GM21786 (cell line): Measurements from ENCODE around the gene HMCN1.

Experiments used
- ATAC-seq: cut with Tn5 transposase; IDR thresholded peaks from one replicate; pipeline ENCODE4 v1.9.1; 2021; ENCODE audit not compliant: unreplicated experiment

Gene HMCN1

DNA sequence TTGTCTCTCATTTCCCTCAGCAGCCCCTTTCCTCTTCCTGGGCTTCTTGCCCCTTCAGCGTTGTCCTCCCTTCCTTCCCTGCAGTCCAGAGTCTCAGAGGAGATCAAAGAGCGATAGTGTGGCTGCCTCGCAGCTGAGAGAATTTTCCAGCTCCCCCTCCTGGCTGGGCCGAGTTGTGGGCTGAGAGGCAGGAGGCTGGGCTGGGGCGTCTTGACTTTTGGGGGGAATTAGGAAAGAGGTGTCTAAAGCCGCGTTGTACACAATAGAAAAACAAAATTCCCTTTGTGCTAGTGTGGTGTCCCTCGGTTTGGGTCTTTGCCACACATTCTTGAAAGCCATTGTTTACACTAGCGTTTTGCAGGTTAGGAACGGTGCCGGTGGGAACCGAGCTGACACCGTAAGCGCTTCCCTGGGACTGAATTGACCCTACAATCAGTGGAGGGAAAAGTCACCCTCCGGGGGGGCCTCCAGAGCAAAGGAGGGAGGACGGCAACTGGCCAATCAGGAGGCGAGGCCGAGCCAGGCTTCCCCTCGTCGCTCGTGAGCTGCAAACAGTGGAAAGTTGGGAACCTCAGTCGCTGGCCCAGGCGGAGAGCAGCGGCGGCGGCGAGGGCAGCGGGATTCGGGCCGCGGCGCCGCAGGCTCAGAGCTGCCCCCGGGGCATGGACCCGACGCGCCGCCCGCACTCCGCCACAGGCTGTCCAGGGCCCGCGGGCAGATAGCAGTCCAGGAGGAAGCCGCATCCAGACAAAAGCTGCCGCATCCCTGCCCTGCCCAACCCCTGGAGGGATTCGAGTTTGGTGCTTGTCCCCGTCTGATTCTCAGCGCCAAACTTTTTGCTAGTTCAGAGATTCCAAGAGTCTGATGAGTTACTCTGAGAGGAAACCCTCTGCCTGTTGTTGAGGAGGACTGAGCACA, at the start of gene HMCN1:
Gene HMCN1 (plus strand): TSS at position 574 of the 918 bp plus-strand sequence. CDS start 389 bp downstream, outside the sequence.
- ATAC-seq: no peak

DNA sequence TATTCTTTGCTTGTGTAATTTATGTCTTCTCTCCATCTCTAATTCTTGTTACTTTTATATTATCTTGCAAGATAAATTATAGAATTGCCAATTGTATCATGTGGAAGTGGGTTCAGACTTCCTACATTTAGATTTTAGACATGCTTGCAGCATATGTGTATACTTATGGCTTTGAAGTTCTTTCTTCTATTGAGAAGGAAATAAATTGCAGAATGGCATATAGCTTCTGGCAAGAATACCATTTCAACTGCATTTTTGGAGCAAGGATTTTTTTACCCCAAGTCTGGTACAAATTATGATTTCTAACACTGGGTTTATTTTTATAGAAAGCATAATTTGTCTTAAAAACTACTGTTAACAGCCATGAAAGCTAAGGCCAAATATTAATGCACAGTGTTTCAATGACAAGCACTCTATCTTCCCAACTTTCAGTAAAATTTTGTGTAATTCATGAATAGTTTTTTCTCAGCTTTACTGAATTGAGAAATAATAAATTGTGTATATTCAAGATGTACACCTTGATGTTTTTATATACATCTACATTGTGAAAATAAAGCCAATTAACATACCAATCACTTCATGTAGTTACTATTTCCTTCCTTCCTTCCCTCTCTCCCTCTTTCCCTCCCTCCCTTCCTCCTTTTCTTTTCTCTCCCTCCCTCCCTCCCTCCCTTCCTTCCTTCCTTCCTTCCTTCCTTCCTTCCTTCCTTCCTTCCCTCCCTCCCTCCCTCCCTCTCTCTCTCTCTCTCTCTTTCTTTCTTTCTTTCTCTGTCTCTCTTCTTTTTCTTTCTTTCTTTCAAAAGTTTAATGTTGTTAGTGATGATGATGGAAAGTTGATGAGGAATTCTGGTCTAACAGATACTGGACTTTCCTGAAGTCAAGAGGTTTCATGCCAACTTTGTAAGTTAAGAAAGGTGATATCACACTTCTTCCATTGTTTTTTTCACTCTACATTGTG, 47.1 kb upstream of the HMCN1 start:
- ATAC-seq: no peak

DNA sequence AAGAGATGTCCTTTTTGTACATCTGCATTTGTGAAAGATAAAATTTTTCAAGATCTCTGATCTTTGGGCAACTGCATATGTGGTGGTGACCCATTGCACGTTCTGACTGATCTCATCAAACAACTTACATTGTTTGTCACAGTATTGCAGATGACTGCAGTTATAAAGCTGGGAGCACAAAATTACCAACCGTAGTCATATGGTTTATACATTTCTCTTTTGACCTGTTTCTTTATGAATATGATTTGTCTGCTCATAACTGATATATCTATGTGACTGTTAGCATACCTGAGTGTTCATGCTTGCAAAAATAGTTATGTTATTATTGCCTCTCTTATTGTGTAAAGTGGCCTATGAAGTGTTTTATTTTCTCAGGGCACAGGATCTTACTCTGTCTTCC, 43.7 kb upstream of the HMCN1 start:
- no peak for ATAC-seq

DNA sequence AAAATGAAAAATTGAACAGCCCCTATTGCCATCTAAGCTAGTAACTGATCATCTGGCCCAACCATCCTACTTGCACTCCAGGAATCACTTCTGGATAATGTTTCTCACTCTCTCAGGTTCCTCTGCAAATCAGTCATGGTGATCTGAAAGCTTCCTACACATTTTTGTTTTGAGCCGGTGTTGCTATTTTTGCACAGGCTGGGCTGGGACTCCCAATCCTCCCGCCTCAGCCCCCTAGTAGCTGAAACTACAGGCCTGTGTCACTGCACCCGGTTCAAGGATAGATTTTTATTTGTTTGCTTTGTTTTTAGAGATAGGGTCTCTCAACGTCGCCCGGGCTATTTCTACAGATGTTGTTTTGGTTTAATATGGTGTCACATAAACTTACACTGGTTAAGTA, 40.5 kb upstream of the HMCN1 start:
- ATAC-seq: no peak

DNA sequence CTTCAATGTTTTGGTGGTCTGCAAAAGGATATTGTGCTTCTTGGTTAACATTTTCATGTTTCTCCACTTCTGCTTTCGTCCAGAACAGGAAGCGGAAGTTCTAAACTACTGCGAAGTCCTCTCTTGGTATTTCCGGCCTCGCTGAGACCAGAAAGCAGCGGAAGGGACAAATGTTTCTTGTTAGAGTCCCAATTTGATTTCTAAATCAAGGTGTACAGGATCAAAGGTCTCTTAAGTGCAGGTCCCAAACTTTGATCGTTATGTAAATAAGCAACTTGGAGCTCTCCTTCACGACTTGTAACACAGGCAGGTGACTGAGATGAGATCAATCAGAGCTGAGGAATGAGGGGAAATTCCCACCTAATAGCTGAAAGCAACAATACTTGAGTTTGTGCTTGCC, 40.1 kb upstream of the HMCN1 start:
- peak; percentile 93 for ATAC-seq

DNA sequence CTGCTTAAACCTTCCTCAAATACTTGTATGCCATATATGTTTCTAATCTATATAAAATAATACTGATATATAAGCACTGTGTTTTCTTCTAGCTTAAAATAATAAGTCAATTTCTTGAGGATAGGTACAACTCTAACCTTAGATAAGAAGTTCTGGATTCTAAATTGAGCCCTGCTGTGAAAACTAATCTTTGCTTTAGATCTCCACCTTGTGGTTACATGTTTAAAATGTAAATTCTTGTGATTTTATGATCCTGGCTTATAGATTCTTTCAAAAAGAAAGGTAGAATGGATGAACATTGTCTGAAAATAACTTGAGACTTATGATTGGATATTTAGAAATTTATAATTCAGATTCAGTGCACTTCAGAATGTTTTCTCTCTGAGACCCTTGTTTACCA, 38.9 kb upstream of the HMCN1 start:
- ATAC-seq: no peak

DNA sequence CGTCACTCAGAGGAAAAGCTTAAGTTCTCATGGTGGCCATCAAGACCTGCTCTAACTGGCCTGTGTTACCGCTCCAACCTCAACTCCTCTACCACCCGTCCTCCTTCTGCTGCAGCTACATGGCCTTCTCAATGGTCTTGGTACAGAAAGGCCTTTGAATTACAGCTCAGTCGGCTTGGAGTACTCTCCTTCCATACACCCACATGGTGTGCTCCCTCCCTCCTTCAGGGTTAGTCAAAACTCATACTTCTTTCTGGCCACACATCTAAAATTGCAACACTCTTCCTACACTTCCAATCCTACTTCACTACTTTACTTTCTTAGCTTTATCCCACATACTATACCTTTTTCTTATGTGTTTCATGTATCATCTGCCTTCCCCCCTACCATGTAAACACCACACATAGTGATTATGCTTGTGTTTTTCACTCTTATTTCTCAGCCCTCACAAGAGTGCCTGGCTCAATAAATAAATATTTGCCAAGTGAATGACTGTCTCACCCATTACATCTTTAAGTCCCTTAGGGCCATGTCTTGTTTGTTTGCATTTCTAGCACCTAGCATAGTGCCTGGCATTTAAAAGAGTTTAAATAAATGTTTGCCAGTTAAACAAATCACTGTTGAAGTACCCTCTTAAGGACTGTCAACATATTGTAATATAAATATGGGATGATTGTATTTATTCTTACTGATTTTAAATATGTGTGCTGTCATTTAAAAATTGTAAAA, 37.6 kb upstream of the HMCN1 start:
- no peak for ATAC-seq

DNA sequence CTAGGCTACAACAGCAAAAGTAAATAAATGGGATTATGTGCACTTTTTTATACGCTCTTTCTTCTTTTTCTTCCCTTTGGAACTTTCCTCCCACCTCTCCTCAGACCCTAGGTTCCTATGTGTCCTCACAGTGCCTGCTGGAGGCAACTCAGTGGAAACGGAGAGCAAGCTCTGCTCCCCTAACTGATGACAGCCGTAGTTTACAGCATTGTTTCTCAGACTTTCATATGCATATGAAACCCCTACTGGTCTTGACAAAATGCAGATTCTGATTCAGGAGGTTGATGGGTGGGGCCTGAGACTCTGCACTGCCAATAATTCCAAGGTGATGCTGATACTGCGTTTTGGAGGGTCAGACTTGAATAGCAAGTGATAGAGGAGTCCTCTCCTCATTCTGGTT, 34.3 kb upstream of the HMCN1 start:
- no peak for ATAC-seq

DNA sequence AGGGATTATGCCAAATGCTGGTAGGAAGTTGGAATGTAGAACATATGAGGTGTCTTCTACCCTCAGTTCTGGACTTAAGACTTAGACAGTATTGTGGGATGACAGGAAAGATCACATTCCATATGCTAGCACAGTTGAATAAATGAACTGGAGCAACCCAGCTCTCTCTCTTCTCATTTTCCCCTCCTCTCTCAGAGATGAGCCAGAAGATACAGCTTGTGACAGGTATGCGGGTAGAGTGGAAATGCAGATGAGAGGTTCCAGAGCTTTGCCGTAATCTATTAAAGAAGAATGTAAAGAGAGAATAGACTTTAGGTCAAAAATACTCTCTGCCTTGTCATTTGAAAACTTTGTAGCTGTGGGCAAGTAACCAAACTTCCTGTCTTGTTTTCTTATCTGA, 32.5 kb upstream of the HMCN1 start:
- ATAC-seq: no peak

DNA sequence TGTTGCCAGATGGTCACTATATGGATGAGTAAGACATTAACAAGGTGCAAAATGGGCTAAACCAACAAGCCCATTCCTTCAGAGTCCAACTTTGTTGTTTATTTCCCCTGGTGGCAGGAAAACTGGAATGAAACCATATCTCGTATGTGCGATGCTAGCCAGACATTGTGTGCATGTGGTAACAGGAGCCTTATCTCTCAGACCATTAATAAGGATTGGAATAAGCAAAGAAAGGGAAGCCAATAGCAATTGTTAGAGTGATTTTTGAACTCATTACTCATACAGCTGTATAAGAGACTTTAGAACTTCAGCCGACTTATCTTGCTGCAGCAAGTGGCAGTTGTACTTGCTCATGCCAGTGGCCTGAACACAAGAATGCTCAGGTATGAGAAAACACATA, 30.0 kb upstream of the HMCN1 start:
- no peak for ATAC-seq

DNA sequence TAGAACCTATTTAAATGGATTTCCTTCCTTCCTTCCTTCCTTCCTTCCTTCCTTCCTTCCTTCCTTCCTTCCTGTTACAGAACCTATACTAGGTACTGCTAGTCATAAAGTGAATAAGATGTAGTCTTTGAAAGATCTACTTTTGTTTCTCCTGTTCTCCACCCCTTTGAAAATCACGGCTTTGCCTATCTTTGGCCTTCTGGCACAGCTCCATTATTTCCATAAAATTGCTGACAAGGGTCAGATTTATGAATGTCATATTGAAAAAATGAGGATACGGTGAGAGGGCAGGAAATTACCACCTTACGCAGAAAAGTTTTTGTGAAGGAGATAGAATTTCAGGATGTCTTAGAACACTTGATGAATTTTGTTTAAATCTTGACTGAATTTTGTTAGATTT, 18.1 kb upstream of the HMCN1 start:
- no peak for ATAC-seq

DNA sequence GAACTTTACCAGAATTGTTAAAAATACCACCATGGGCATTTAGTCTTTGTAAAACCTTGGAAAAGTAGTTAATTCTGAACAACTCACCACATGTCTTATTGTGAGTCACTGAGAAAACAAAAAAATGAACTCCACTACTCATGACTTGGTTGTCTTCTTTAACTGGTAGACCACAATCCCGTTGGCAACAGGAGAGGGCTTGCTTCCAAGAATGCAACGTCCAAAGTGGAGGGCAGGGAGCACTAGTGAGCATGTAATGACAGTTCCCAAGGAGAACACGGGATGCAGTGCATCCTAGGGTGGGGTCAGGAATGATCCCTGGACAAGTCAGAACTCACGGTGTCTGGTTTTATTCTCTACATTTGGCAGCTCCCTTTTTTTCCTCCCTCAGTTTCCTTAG, 15.2 kb upstream of the HMCN1 start:
- no peak for ATAC-seq

DNA sequence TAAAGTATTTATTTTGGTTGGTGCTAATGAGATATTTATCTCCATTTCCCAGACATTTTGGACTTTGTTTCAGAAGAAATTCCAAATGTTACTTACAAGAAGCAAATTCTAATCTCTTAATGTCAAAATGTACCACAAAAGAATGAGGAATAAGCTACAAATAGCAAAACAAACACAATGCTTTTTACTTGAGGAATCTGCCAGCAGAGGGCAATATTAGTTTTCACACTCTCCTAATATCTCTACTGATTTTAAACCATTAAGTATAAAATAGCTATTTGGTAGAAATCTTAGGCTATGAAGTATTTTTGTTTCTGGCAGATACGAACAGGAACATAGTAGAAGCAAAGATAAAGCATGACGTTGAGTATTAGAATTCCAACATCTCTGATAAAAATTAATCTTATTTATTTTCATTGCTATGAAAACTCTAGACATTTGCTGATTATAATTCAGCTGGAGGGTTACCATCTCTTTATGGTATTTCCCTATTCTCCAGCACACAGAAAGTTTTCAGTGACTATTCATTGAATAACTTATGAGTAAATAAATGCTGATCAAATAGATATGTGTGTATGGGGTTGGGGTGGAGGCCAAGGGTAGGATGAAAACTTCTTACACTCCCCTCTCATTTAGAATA, 13.4 kb upstream of the HMCN1 start:
- no peak for ATAC-seq

DNA sequence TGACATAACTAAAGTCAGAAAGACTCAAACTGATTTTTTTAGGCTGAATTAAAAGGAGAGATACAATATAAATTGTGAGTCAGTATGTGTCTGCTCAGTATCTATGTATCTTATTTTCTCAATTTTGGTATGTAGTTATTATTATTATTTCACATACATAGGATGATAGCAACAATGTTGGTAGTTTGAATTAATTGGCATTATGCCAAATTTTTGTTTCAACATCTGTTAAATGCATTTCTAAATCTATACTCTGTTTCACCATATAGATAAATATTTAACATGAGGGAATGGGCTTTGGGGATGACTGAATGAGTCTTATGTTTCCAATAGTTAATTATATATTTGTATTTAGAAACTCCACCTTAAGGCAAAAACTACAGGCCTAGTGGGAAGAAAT, 12.6 kb upstream of the HMCN1 start:
- no peak for ATAC-seq

DNA sequence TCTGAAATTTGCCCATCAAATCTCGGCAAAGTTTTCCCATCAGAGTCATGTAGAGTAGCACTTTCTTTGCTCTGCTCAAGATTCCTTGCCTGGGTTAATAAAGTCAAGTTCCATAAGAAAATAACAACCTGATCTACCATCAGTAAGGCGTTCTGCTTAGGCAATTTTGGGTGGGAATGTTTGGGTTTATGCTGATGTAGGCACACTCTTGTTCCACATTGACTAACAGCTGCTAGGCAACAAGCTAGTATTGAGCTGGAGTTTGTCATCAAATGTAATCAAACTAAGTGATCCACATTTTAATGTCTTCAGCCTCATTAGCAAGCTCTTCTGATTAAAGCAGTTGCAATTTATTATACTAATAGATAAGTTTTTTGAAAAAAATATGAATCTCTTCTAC, 12.1 kb upstream of the HMCN1 start:
- no peak for ATAC-seq

DNA sequence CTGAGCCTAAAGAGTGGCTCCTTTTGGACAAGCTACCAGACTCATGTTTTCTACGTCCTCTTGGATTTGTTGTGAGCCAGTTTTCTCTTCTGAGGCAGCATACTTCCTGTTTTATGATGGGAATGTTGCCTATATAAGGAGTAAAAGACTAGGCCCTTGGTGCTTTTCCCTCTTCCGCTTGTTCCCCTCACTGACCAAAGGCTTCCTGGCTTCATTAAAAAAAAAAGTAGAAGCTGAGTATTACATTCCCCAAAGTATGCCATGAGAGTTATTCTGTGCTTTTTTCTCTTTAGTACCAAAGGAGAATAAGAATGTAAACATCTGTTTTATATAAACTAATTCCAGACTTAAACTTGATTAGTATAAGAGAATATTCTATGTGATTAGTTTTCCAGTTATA, 6.5 kb upstream of the HMCN1 start:
- ATAC-seq: no peak

DNA sequence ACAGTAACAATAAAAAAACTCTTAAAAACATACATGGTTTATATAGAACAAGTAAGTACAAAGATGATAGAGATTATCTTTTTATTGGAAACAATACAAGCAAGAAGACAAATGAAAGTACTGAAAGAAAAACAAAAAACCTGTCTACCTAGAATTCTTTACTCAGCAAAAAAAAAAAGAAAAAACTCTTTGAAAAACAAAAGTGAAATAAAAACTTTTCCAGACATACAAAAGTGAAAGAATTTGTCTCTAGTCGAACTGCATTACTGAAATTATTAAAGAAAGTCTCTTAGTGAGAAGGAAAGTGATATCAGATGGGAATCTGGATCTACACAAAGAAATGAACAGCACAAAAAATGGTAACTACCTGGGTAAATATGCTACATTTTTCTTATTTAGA, 2.7 kb upstream of the HMCN1 start:
- ATAC-seq: no peak

DNA sequence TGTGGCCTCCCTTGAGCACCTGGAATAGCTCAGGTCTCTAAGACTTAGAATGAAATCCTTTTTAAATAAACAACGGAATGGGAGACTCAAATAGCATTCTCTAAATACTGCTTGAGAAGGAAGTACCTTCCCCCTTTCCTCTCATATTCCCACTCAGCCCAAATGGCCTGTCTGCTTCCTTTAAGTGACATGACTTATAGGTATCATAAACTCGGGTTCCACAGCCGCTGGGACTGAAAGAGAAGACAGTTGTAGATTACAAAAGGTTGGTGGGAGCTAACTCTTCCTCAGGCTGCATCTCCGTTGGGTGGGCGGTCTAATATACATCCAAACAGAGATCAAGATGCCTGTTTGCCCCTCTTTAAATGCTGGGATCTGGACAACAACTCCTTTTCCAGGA, 1.2 kb upstream of the HMCN1 start:
- no peak for ATAC-seq

DNA sequence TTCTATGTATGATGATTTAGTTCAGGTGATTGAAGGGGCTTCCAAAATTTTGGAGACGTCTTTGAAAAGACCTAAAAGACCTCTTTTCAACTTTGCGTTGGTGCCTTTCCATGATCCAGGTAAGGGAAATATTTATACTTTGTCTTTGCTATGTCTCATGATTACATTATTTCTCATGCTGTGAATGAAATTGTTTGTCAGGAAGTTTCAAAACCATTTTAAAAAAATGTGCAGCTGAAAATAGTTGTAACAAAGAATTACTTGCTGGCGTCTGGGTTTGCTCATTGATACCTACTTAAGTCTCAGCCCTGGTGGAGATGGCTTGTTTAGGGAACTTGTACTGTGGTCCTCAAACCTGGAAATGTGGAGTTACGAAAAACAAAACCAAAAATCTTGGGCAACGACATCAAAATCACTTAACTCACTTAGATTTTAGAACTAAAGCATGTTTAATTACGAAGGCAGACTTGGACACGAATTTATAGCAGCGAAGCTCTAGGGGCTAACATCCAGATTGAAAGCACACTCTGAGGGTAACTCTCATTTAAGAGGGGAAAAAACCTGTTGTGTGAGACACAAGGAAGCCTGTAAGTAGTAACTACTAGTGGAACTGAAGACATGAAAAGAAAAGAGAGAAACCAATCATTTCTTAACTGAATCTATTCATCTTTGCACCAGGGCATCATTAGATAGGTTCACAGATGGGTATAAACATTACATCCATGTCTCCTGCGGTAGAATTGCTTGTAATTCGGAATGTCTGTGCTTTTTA, 924 bp downstream of the HMCN1 start:
- no peak for ATAC-seq

DNA sequence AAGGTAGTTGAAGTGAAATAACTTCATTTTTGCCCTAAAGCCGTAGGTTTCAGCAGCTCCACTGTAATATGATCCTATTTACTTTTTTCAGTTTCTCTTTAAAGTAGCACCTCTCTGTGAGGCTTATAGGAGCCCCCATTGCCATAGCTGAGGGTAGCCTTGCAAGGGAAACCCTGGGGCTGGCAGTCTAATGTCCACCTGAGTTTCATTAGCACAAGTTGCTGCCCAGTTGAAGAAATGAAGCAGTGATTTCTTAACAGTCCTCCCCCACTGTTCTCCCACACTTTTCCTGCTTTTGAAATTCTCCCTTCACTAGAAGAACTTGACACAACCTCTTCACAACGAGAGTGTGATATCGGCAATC, 1.5 kb downstream of the HMCN1 start:
- no peak for ATAC-seq
